H9 (cell line): ENCODE measurements around the gene OR8K1. TPM values are rescaled to one million over a fixed set of nuclear protein-coding genes. Genes with fewer than 3 reads are reported as not detected.

Experiments
- DNase-seq: peaks from one replicate; pipeline ENCODE4 v3.0.0-alpha.2; 2017
- H2AFZ ChIP-seq: one replicate; pipeline ENCODE4 v1.6.1; 2013; ENCODE audit warnings: mild to moderate bottlenecking, low read length, control low read depth, moderate library complexity
- H2AK5ac ChIP-seq: 2 replicates; pipeline ENCODE4 v1.6.1; 2013; ENCODE audit warnings: low read length, control low read depth, mixed read lengths; ENCODE audit not compliant: insufficient read length
- H2BK120ac ChIP-seq: one replicate; pipeline ENCODE4 v1.6.1; 2013; ENCODE audit warnings: low read depth, mild to moderate bottlenecking, low read length, control low read depth, inconsistent platforms; ENCODE audit not compliant: poor library complexity, severe bottlenecking
- H2BK12ac ChIP-seq: 2 replicates; pipeline ENCODE4 v1.6.1; 2013; ENCODE audit warnings: low read length, control low read depth, mixed read lengths, low read depth; ENCODE audit not compliant: insufficient read length
- H2BK15ac ChIP-seq: 2 replicates; pipeline ENCODE4 v1.6.1; 2013; ENCODE audit warnings: low read depth, low read length, control low read depth
- H2BK20ac ChIP-seq: one replicate; pipeline ENCODE4 v1.6.1; 2013; ENCODE audit warnings: low read depth, mild to moderate bottlenecking, low read length, control low read depth, inconsistent platforms; ENCODE audit not compliant: poor library complexity, severe bottlenecking
- H2BK5ac ChIP-seq: 2 replicates; pipeline ENCODE4 v1.6.1; 2013; ENCODE audit warnings: low read length, control low read depth, mixed read lengths; ENCODE audit not compliant: insufficient read length
- H3K14ac ChIP-seq: 2 replicates; pipeline ENCODE4 v1.6.1; 2013; ENCODE audit warnings: low read length, control low read depth; ENCODE audit not compliant: insufficient read depth
- H3K18ac ChIP-seq: 2 replicates; pipeline ENCODE4 v1.6.1; 2013; ENCODE audit warnings: low read depth, mild to moderate bottlenecking, mixed read lengths, low read length, control low read depth; ENCODE audit not compliant: insufficient read length
- H3K23ac ChIP-seq: 2 replicates; pipeline ENCODE4 v1.6.1; 2013; ENCODE audit warnings: low read length, control low read depth, mixed read lengths, low read depth; ENCODE audit not compliant: insufficient read length
- H3K23me2 ChIP-seq: 2 replicates; pipeline ENCODE4 v1.6.1; 2013; ENCODE audit warnings: low read depth, mild to moderate bottlenecking, mixed read lengths, low read length, control low read depth; ENCODE audit not compliant: insufficient read length, poor library complexity, severe bottlenecking
- H3K27ac ChIP-seq: 2 replicates; pipeline ENCODE4 v1.5.1; 2013; ENCODE audit warnings: low read length, control low read depth, mixed read lengths, low read depth; ENCODE audit not compliant: insufficient read length
- H3K27me3 ChIP-seq: 2 replicates; pipeline ENCODE4 v1.6.1; 2013; ENCODE audit warnings: low read length, control low read depth, inconsistent platforms; ENCODE audit not compliant: insufficient read depth
- H3K4ac ChIP-seq: 2 replicates; pipeline ENCODE4 v1.6.1; 2013; ENCODE audit warnings: low read depth, mild to moderate bottlenecking, control low read depth, inconsistent platforms, low read length, moderate library complexity
- H3K4me1 ChIP-seq: 2 replicates; pipeline ENCODE4 v1.6.1; 2013; ENCODE audit warnings: low read length, control low read depth, inconsistent platforms; ENCODE audit not compliant: insufficient read depth
- H3K4me2 ChIP-seq: 2 replicates; pipeline ENCODE4 v1.6.1; 2013; ENCODE audit warnings: low read length, control low read depth, mixed read lengths; ENCODE audit not compliant: insufficient read length, insufficient read depth
- H3K56ac ChIP-seq: 2 replicates; pipeline ENCODE4 v1.6.1; 2013; ENCODE audit warnings: low read depth, mild to moderate bottlenecking, mixed read lengths, low read length, control low read depth; ENCODE audit not compliant: insufficient read length
- H3K79me1 ChIP-seq: 2 replicates; pipeline ENCODE4 v1.6.1; 2013; ENCODE audit warnings: low read depth, mild to moderate bottlenecking, moderate library complexity, low read length, control low read depth, inconsistent platforms; ENCODE audit not compliant: insufficient read depth, poor library complexity, severe bottlenecking
- H3K79me2 ChIP-seq: 2 replicates; pipeline ENCODE4 v1.6.1; 2013; ENCODE audit warnings: low read length, control low read depth, inconsistent platforms; ENCODE audit not compliant: insufficient read depth
- H3K9ac ChIP-seq: 2 replicates; pipeline ENCODE4 v1.6.1; 2013; ENCODE audit warnings: low read length, control low read depth, mixed read lengths; ENCODE audit not compliant: insufficient read length; ENCODE audit errors: extremely low read depth
- H3K9me3 ChIP-seq: one replicate; pipeline ENCODE4 v1.6.1; 2013; ENCODE audit warnings: low read depth, low read length, inconsistent platforms; ENCODE audit not compliant: control insufficient read depth
- H3T11ph ChIP-seq: one replicate; pipeline ENCODE4 v1.6.1; 2013; ENCODE audit warnings: mild to moderate bottlenecking, low read length, control low read depth, inconsistent platforms
- H4K20me1 ChIP-seq: one replicate; pipeline ENCODE4 v1.6.1; 2013; ENCODE audit not compliant: control insufficient read depth, insufficient read length, insufficient read depth
- H4K5ac ChIP-seq: 2 replicates; pipeline ENCODE4 v1.6.1; 2013; ENCODE audit warnings: low read depth, mild to moderate bottlenecking, mixed read lengths, low read length, control low read depth; ENCODE audit not compliant: insufficient read length
- H4K8ac ChIP-seq: replicated peaks from 2 replicates; pipeline ENCODE4 v1.6.1; 2013; ENCODE audit warnings: low read length, control low read depth, mixed read lengths, low read depth; ENCODE audit not compliant: insufficient read length
- H4K91ac ChIP-seq: 2 replicates; pipeline ENCODE4 v1.6.1; 2013; ENCODE audit warnings: low read depth, mild to moderate bottlenecking, moderate library complexity, mixed read lengths, low read length, control low read depth; ENCODE audit not compliant: insufficient read length
- H3K27ac Mint-ChIP-seq, 3 experiments: 2 replicates in 2 of 3; 3 replicates in 1 of 3; pipeline ENCODE4 v1.8.0; 2020 to 2021; ENCODE audit warnings: mixed read lengths in 3 of 3, mild to moderate bottlenecking in 1 of 3, moderate library complexity in 1 of 3
- H3K27me3 Mint-ChIP-seq: 2 replicates; pipeline ENCODE4 v1.8.0; 2021; ENCODE audit warnings: low read depth, mild to moderate bottlenecking, moderate library complexity, mixed read lengths
- H3K36me3 Mint-ChIP-seq, 3 experiments: 2 replicates in 2 of 3; 3 replicates in 1 of 3; pipeline ENCODE4 v1.8.0; 2020 to 2021; ENCODE audit warnings: low read depth in 3 of 3, mixed read lengths in 3 of 3; ENCODE audit not compliant: insufficient read depth in 1 of 3
- H3K4me1 Mint-ChIP-seq, 2 experiments: 2 replicates each; pipeline ENCODE4 v1.8.0; 2020; ENCODE audit warnings: mixed read lengths in 2 of 2
- H3K4me3 Mint-ChIP-seq, 2 experiments: 2 replicates in 1 of 2; 3 replicates in 1 of 2; pipeline ENCODE4 v1.8.0; 2020 to 2021; ENCODE audit warnings: mild to moderate bottlenecking in 2 of 2, mixed read lengths in 2 of 2, moderate library complexity in 1 of 2
- H3K9me3 Mint-ChIP-seq, 2 experiments: 2 replicates in 1 of 2; 3 replicates in 1 of 2; pipeline ENCODE4 v1.8.0; 2020; ENCODE audit warnings: mild to moderate bottlenecking in 2 of 2, mixed read lengths in 2 of 2, moderate library complexity in 1 of 2
- total RNA-seq: library from RNA; stranded (reverse); gene quantifications from 2 replicates; pipeline ENCODE4 v1.2.1, GENCODE V29; 2021
- TF ChIP-seq, protein P1 (sequence below): fragments of 200-600 bp; sonication (generic); conservative IDR thresholded peaks from 3 replicates; pipeline ENCODE4 v1.8.0; 2021; ENCODE audit warnings: antibody characterized with exemption, mild to moderate bottlenecking

Gene OR8K1
- total RNA-seq, 1 experiment from 2014 or later: not detected

DNA sequence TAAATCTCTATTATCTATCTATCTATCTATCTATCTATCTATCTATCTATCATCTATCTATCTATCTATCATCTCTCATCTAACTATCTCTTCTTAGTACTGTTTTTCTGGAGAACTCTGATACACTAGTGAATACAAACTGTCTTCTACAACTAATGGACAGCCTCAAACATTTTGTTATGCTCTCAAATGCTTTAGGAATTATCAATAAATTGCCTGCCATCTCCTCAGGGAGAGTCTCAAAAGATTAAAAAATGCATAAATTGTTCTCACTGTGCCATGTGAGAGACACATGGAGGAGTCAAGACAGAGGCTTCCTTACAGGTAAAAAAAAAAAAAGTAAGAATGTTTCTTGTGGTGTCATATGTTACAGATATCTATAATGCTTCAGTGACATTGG lies 31.0 kb upstream of the OR8K1 start, which contains the start of gene OR8K3:
Gene OR8K3, plus strand, starts transcription at position 301 of the 400 bp plus-strand sequence. CDS start 3,163 bp downstream, outside the sequence.
- no peak within 1 kb of the TSS for H2BK15ac ChIP-seq
- H4K91ac ChIP-seq: no peak within 1 kb of the TSS

More for the DNA sequence above, 31.0 kb upstream of the OR8K1 start, which contains the start of gene OR8K3:
- Histone ChIP-seq H2BK5ac (no peak within 1 kb of the TSS), H2AFZ (no peak within 1 kb of the TSS), H3K9ac (no peak within 1 kb of the TSS), H4K8ac (no peak within 1 kb of the TSS), H3K79me2 (no peaks in the 10 kb centered on the region), H4K5ac (no peak within 1 kb of the TSS), H3K79me1 (no peaks in the 10 kb centered on the region), H3T11ph (no peak within 1 kb of the TSS), H3K9me3 (peaks cover 11% of the 10 kb centered on the region), H2BK20ac (no peak within 1 kb of the TSS), H3K27ac (no peak within 1 kb of the TSS), H3K27me3 (no peaks in the 10 kb centered on the region), H3K4me2 (no peak within 1 kb of the TSS), H2BK120ac (no peak within 1 kb of the TSS), H3K14ac (no peak within 1 kb of the TSS), H3K56ac (no peak within 1 kb of the TSS), H3K4ac (no peak within 1 kb of the TSS), H3K23me2 (no peaks in the 10 kb centered on the region), H3K18ac (no peak within 1 kb of the TSS), H4K20me1 (no peaks in the 10 kb centered on the region), H2BK12ac (no peak within 1 kb of the TSS), H2AK5ac (no peak within 1 kb of the TSS), H3K4me1 (no peaks in the 10 kb centered on the region), H3K23ac (no peak within 1 kb of the TSS)
- H3K36me3 Mint-ChIP-seq: no peaks in the 10 kb centered on the region
- no peak within 1 kb of the TSS for H3K4me3 Mint-ChIP-seq
- H3K9me3 Mint-ChIP-seq: peaks cover 0 to 13% of the 10 kb centered on the region in 2 experiments; a peak in 4 of 5 replicates
- TF ChIP-seq, protein P1, sequence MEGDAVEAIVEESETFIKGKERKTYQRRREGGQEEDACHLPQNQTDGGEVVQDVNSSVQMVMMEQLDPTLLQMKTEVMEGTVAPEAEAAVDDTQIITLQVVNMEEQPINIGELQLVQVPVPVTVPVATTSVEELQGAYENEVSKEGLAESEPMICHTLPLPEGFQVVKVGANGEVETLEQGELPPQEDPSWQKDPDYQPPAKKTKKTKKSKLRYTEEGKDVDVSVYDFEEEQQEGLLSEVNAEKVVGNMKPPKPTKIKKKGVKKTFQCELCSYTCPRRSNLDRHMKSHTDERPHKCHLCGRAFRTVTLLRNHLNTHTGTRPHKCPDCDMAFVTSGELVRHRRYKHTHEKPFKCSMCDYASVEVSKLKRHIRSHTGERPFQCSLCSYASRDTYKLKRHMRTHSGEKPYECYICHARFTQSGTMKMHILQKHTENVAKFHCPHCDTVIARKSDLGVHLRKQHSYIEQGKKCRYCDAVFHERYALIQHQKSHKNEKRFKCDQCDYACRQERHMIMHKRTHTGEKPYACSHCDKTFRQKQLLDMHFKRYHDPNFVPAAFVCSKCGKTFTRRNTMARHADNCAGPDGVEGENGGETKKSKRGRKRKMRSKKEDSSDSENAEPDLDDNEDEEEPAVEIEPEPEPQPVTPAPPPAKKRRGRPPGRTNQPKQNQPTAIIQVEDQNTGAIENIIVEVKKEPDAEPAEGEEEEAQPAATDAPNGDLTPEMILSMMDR: no peak
- no peak for DNase-seq
- H3K27ac Mint-ChIP-seq: no peak within 1 kb of the TSS
- H3K4me1 Mint-ChIP-seq: no peaks in the 10 kb centered on the region
- no peaks in the 10 kb centered on the region for H3K27me3 Mint-ChIP-seq
